Muscle layer of colon (tissue), 2 donors: ENCODE data around the gene TMUB2.

Experiments
- H3K27ac ChIP-seq: one replicate; pipeline ENCODE4 v1.7.0; 2013; ENCODE audit warnings: low read depth, mild to moderate bottlenecking, low read length, moderate library complexity
- H3K27me3 ChIP-seq, 2 donors: one replicate each; pipeline ENCODE4 v1.7.0; 2013; ENCODE audit warnings: low read length in 2 of 2, mild to moderate bottlenecking in 2 of 2; ENCODE audit not compliant: insufficient read depth in 2 of 2, control insufficient read depth in 1 of 2
- H3K36me3 ChIP-seq: one replicate; pipeline ENCODE4 v1.7.0; 2013; ENCODE audit warnings: mild to moderate bottlenecking, low read length; ENCODE audit not compliant: insufficient read depth
- H3K4me1 ChIP-seq: one replicate; pipeline ENCODE4 v1.7.0; 2013; ENCODE audit warnings: mild to moderate bottlenecking, low read length; ENCODE audit not compliant: insufficient read depth
- H3K4me3 ChIP-seq, 2 donors: one replicate each; pipeline ENCODE4 v1.7.0; 2013; ENCODE audit warnings: low read length in 2 of 2, low read depth in 1 of 2, mild to moderate bottlenecking in 1 of 2, moderate library complexity in 1 of 2
- H3K9ac ChIP-seq: one replicate; pipeline ENCODE4 v1.7.0; 2013; ENCODE audit warnings: low read length
- H3K9me3 ChIP-seq: one replicate; pipeline ENCODE4 v1.7.0; 2013; ENCODE audit warnings: mild to moderate bottlenecking, low read length
- donor health status: abdominal sarcoma.
- donor health status: Adenocarcinoma of cecum.

Gene TMUB2

GRCh38 chr17:44207319-44207718, 20.5 kb downstream of the TMUB2 start:
- Histone ChIP-seq H3K36me3 (peaks cover 43% of the 10 kb centered on the region), H3K27me3 (no peaks in the 10 kb centered on the region), H3K4me3 (no peak overlapping the region), H3K9me3 (no peaks in the 10 kb centered on the region), H3K9ac (no peak overlapping the region), H3K4me1 (peaks cover 12% of the 10 kb centered on the region), H3K27ac (no peak overlapping the region)

- Histone ChIP-seq H3K4me3 (no peak overlapping the region), H3K27ac (no peak overlapping the region), H3K4me1 (peaks cover 12% of the 10 kb centered on the region), H3K36me3 (peaks cover 43% of the 10 kb centered on the region), H3K9ac (no peak overlapping the region), H3K9me3 (no peaks in the 10 kb centered on the region), H3K27me3 (no peaks in the 10 kb centered on the region)
Observed at GRCh38 chr17:44207743-44208142, 21.0 kb downstream of the TMUB2 start.

- H3K27me3 ChIP-seq: no peaks in the 10 kb centered on the region
- peak overlapping the region; percentile 63 for H3K27ac ChIP-seq
- peaks cover 58% of the 10 kb centered on the region for H3K36me3 ChIP-seq
- H3K4me3 ChIP-seq: no peak overlapping the region
- H3K4me1 ChIP-seq: peaks cover 12% of the 10 kb centered on the region
- no peaks in the 10 kb centered on the region for H3K9me3 ChIP-seq
- H3K9ac ChIP-seq: peak overlapping the region; percentile 32
Observed at GRCh38 chr17:44209786-44210341, 23.1 kb downstream of the TMUB2 start.

- no peaks in the 10 kb centered on the region for H3K9me3 ChIP-seq
- H3K27me3 ChIP-seq: no peaks in the 10 kb centered on the region
- H3K9ac ChIP-seq: peak overlapping the region; percentile 32
- H3K4me1 ChIP-seq: peaks cover 12% of the 10 kb centered on the region
- H3K4me3 ChIP-seq: no peak overlapping the region
- H3K36me3 ChIP-seq: peaks cover 65% of the 10 kb centered on the region
- H3K27ac ChIP-seq: peak overlapping the region; percentile 63
Observed at GRCh38 chr17:44210342-44211192, 23.8 kb downstream of the TMUB2 start.

- Histone ChIP-seq H3K9me3 (no peaks in the 10 kb centered on the region), H3K36me3 (peaks cover 75% of the 10 kb centered on the region), H3K27ac (no peak overlapping the region), H3K9ac (no peak overlapping the region), H3K27me3 (no peaks in the 10 kb centered on the region), H3K4me1 (peaks cover 15% of the 10 kb centered on the region), H3K4me3 (no peak overlapping the region)
Observed at GRCh38 chr17:44211281-44212265, 24.8 kb downstream of the TMUB2 start.

- Histone ChIP-seq H3K4me1 (peaks cover 27% of the 10 kb centered on the region), H3K27me3 (no peaks in the 10 kb centered on the region), H3K27ac (no peak overlapping the region), H3K9me3 (no peaks in the 10 kb centered on the region), H3K9ac (no peak overlapping the region), H3K36me3 (peaks cover 78% of the 10 kb centered on the region), H3K4me3 (no peak overlapping the region)
Observed at GRCh38 chr17:44212507-44213402, 26.0 kb downstream of the TMUB2 start.

- H3K4me1 ChIP-seq: peaks cover 32% of the 10 kb centered on the region
- no peaks in the 10 kb centered on the region for H3K9me3 ChIP-seq
- H3K36me3 ChIP-seq: peaks cover 70% of the 10 kb centered on the region
- H3K27ac ChIP-seq: no peak overlapping the region
- H3K27me3 ChIP-seq: no peaks in the 10 kb centered on the region
- no peak overlapping the region for H3K4me3 ChIP-seq
- H3K9ac ChIP-seq: no peak overlapping the region
Observed at GRCh38 chr17:44213403-44214229, 26.8 kb downstream of the TMUB2 start.

GRCh38 chr17:44214230-44214494, 27.4 kb downstream of the TMUB2 start:
- no peaks in the 10 kb centered on the region for H3K27me3 ChIP-seq
- no peak overlapping the region for H3K27ac ChIP-seq
- H3K9me3 ChIP-seq: no peaks in the 10 kb centered on the region
- H3K4me1 ChIP-seq: peaks cover 32% of the 10 kb centered on the region
- H3K36me3 ChIP-seq: peaks cover 65% of the 10 kb centered on the region
- H3K9ac ChIP-seq: no peak overlapping the region
- H3K4me3 ChIP-seq: no peak overlapping the region

- Histone ChIP-seq H3K27me3 (no peaks in the 10 kb centered on the region), H3K9ac (no peak overlapping the region), H3K4me3 (no peak overlapping the region), H3K36me3 (peaks cover 57% of the 10 kb centered on the region), H3K9me3 (no peaks in the 10 kb centered on the region), H3K4me1 (peaks cover 31% of the 10 kb centered on the region), H3K27ac (no peak overlapping the region)
Observed at GRCh38 chr17:44214896-44215295, 28.1 kb downstream of the TMUB2 start.

- H3K36me3 ChIP-seq: peaks cover 53% of the 10 kb centered on the region
- H3K27me3 ChIP-seq: no peaks in the 10 kb centered on the region
- H3K4me1 ChIP-seq: peaks cover 20% of the 10 kb centered on the region
- no peak overlapping the region for H3K9ac ChIP-seq
- H3K9me3 ChIP-seq: no peaks in the 10 kb centered on the region
- H3K4me3 ChIP-seq: no peak overlapping the region
- no peak overlapping the region for H3K27ac ChIP-seq
Observed at GRCh38 chr17:44216173-44216572, 29.4 kb downstream of the TMUB2 start.
